NB4 (cell line): ENCODE data around the gene LHX8.

Experiments used
- CTCF ChIP-seq: IDR thresholded peaks from one replicate; pipeline ENCODE4 v1.5.1; 2012; ENCODE audit warnings: low read depth, low read length
- POLR2A ChIP-seq: IDR thresholded peaks from 2 replicates; pipeline ENCODE4 v1.6.1; 2011; ENCODE audit warnings: mild to moderate bottlenecking; ENCODE audit not compliant: insufficient read length; ENCODE audit errors: extremely low read depth

DNA sequence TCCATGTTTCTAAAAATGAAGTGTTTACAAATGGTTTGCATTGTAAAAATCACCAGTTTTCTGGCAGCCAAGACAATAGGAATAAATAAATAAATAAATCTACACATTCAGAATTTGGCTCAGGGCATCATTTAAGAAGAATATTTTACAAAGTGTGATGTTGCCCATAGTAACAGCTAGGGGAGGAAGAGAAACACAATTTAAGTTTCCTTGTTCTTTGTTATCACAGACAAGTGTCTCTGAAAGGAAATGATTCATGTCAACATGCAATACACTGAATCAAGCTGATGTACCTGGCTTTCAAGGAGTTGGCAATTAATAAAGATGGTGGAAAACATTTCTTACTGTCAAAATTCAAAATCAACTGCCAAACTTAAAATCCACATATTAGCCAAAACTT, 74.7 kb downstream of the LHX8 start:
- TF ChIP-seq CTCF (no peak), POLR2A (no peak)
